Measurements from ENCODE around the gene CES1. TPM values are rescaled to one million over a fixed set of nuclear protein-coding genes. Genes with fewer than 3 reads are reported as not detected.

Gene CES1
- total and polyA plus RNA-seq, 10 of the 15 experiments (the other 5 are each of a cell fraction or from before 2014, with no cell fraction given), result 0.08 to 0.69 (median 0.27) TPM; not detected in 6

GRCh38 chr16:55839115-55839514 lies 6.2 kb upstream of the CES1 start (continued):
- TF ChIP-seq NKRF (conservative IDR thresholded peaks at IDR 0.05) (no peak), BCL11A (IDR thresholded peaks at IDR 0.05; ENCODE audit: low read depth, low read length) (no peak), TAF1 (IDR thresholded peaks at IDR 0.05; ENCODE audit: borderline replicate concordance, low read depth, low read length) (no peak), SREBF1 (IDR thresholded peaks at IDR 0.05; ENCODE audit: low read length) (no peak), NR2F1 (conservative IDR thresholded peaks at IDR 0.05) (no peak), CEBPZ (IDR thresholded peaks at IDR 0.05; ENCODE audit: low read depth, low read length) (no peak), HSF1 (IDR thresholded peaks at IDR 0.05; ENCODE audit: low read depth, low read length) (no peak)
